HEK293 (cell line): ENCODE results near the gene RGS6.

ENCODE experiments used
- CTCF ChIA-PET: fragments of 350-600 bp; formaldehyde crosslinking; extraction: SDS; loops from one replicate; lab custom pipeline; 2021; ENCODE audit warnings: antibody characterized with exemption; lab: Yijun Ruan, JAX
- POLR2A ChIA-PET: fragments of 300-600 bp; formaldehyde crosslinking; extraction: SDS; loops from one replicate; lab custom pipeline; 2020; ENCODE audit warnings: antibody characterized with exemption, inconsistent platforms; lab: Yijun Ruan, JAX
- H3K27ac ChIP-seq: fragments of 200-500 bp; sonication (Bioruptor generic); 2 replicates; pipeline ENCODE4 v1.5.1; 2014; ENCODE audit warnings: low read depth, low read length, control low read depth, inconsistent platforms; ENCODE audit errors: extremely low read depth
- H3K36me3 ChIP-seq, 2 experiments: fragments of 200-500 bp in 1 of 2; sonication (Bioruptor generic) in 1 of 2; 1 replicate in 1 of 2; 2 replicates in 1 of 2; pipeline ENCODE4 v1.5.1; 2014 to 2017; ENCODE audit warnings: inconsistent platforms in 2 of 2, low read length in 2 of 2; ENCODE audit not compliant: control insufficient read depth in 2 of 2, insufficient read depth in 1 of 2
- H3K4me1 ChIP-seq: fragments of 200-500 bp; sonication (Bioruptor generic); 2 replicates; pipeline ENCODE4 v1.5.1; 2014; ENCODE audit warnings: mild to moderate bottlenecking, low read length, inconsistent platforms; ENCODE audit not compliant: control insufficient read depth, insufficient read depth
- H3K4me3 ChIP-seq: 2 replicates; pipeline ENCODE4 v1.5.1; 2011; ENCODE audit warnings: low read depth, mild to moderate bottlenecking, control low read depth, low read length, moderate library complexity
- H3K9me3 ChIP-seq: fragments of 200-500 bp; sonication (Bioruptor generic); 2 replicates; pipeline ENCODE4 v1.5.1; 2014; ENCODE audit warnings: low read depth, low read length, inconsistent platforms; ENCODE audit not compliant: control insufficient read depth, insufficient read depth
- EGR2 ChIP-seq: fragments of 450-650 bp; formaldehyde crosslinking; IDR thresholded peaks from 2 replicates; pipeline ENCODE4 v1.5.1; 2016; ENCODE audit warnings: low read depth, missing biosample characterization, missing genetic modification characterization
- RBAK ChIP-seq: fragments of 450-650 bp; formaldehyde crosslinking; IDR thresholded peaks from 2 replicates; pipeline ENCODE4 v1.5.1; 2016; ENCODE audit warnings: missing biosample characterization, missing genetic modification characterization
- YY2 ChIP-seq: fragments of 450-650 bp; formaldehyde crosslinking; IDR thresholded peaks from 2 replicates; pipeline ENCODE4 v1.5.1; 2016; ENCODE audit warnings: missing biosample characterization, missing genetic modification characterization
- ZBTB20 ChIP-seq: fragments of 450-650 bp; formaldehyde crosslinking; IDR thresholded peaks from 2 replicates; pipeline ENCODE4 v1.5.1; 2016; ENCODE audit warnings: missing biosample characterization, missing genetic modification characterization
- ZFP37 ChIP-seq: fragments of 450-650 bp; formaldehyde crosslinking; IDR thresholded peaks from 2 replicates; pipeline ENCODE4 v1.5.1; 2016; ENCODE audit warnings: missing biosample characterization, missing genetic modification characterization
- ZNF169 ChIP-seq: fragments of 450-650 bp; formaldehyde crosslinking; IDR thresholded peaks from 2 replicates; pipeline ENCODE4 v1.5.1; 2016; ENCODE audit warnings: missing biosample characterization, missing genetic modification characterization
- ZNF211 ChIP-seq: fragments of 450-650 bp; formaldehyde crosslinking; IDR thresholded peaks from 2 replicates; pipeline ENCODE4 v1.5.1; 2016; ENCODE audit warnings: low read depth, missing biosample characterization, missing genetic modification characterization
- ZNF23 ChIP-seq: fragments of 450-650 bp; formaldehyde crosslinking; IDR thresholded peaks from 2 replicates; pipeline ENCODE4 v1.5.1; 2016; ENCODE audit warnings: missing biosample characterization, missing genetic modification characterization, borderline replicate concordance
- ZNF266 ChIP-seq: fragments of 450-650 bp; formaldehyde crosslinking; IDR thresholded peaks from 2 replicates; pipeline ENCODE4 v1.5.1; 2016; ENCODE audit warnings: missing biosample characterization, missing genetic modification characterization, low read depth
- ZNF558 ChIP-seq: fragments of 450-650 bp; formaldehyde crosslinking; IDR thresholded peaks from 2 replicates; pipeline ENCODE4 v1.5.1; 2016; ENCODE audit warnings: missing biosample characterization, missing genetic modification characterization
- ZNF707 ChIP-seq: fragments of 450-650 bp; formaldehyde crosslinking; IDR thresholded peaks from 2 replicates; pipeline ENCODE4 v1.5.1; 2016; ENCODE audit warnings: missing biosample characterization, missing genetic modification characterization
- TF ChIP-seq, protein P1 (sequence below): fragments of 450-650 bp; formaldehyde crosslinking; IDR thresholded peaks from 2 replicates; pipeline ENCODE4 v1.5.1; 2016; ENCODE audit warnings: missing biosample characterization, missing genetic modification characterization, borderline replicate concordance
- TF ChIP-seq, protein P2 (sequence below): fragments of 450-650 bp; formaldehyde crosslinking; IDR thresholded peaks from 2 replicates; pipeline ENCODE4 v1.5.1; 2016; ENCODE audit warnings: missing biosample characterization, missing genetic modification characterization, low read depth
- TF ChIP-seq, protein P3 (sequence below): fragments of 450-650 bp; IDR thresholded peaks from 2 replicates; pipeline ENCODE4 v1.5.1; 2018; ENCODE audit warnings: missing biosample characterization, mild to moderate bottlenecking, missing genetic modification characterization
- TF ChIP-seq, protein P4 (sequence below): sonication (generic); formaldehyde crosslinking; IDR thresholded peaks from 2 replicates; pipeline ENCODE4 v1.8.1; 2022; ENCODE audit warnings: mild to moderate bottlenecking, moderate library complexity, missing genetic modification reagents
- TF ChIP-seq, protein P5 (sequence below): fragments of 450-650 bp; formaldehyde crosslinking; IDR thresholded peaks from 2 replicates; pipeline ENCODE4 v1.5.1; 2016; ENCODE audit warnings: missing biosample characterization, missing genetic modification characterization
- TF ChIP-seq, protein P6 (sequence below): fragments of 450-650 bp; formaldehyde crosslinking; IDR thresholded peaks from 2 replicates; pipeline ENCODE4 v1.5.1; 2016; ENCODE audit warnings: missing biosample characterization, missing genetic modification characterization

RGS6 gene

DNA sequence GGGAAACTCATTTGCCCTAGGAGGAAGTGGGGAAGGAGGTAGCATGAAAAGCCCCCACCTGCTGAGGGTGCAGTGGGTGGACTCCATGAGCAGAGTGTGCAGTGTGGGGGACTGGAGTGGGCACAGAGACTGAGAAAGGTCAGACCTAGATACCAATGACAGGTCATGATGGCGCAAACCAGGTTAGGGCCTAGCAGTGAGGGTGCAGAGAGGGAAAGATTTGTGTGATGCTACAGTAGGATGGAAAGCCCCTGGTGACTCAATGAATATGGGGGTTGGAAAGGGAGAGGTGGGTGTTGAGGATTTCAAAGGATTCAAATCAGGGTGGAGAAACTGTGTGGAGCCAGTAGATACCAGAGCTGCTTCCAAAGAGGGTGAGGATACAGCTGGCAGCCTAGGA, 642.5 kb downstream of the RGS6 start (continued):
- TF ChIP-seq, protein P1, sequence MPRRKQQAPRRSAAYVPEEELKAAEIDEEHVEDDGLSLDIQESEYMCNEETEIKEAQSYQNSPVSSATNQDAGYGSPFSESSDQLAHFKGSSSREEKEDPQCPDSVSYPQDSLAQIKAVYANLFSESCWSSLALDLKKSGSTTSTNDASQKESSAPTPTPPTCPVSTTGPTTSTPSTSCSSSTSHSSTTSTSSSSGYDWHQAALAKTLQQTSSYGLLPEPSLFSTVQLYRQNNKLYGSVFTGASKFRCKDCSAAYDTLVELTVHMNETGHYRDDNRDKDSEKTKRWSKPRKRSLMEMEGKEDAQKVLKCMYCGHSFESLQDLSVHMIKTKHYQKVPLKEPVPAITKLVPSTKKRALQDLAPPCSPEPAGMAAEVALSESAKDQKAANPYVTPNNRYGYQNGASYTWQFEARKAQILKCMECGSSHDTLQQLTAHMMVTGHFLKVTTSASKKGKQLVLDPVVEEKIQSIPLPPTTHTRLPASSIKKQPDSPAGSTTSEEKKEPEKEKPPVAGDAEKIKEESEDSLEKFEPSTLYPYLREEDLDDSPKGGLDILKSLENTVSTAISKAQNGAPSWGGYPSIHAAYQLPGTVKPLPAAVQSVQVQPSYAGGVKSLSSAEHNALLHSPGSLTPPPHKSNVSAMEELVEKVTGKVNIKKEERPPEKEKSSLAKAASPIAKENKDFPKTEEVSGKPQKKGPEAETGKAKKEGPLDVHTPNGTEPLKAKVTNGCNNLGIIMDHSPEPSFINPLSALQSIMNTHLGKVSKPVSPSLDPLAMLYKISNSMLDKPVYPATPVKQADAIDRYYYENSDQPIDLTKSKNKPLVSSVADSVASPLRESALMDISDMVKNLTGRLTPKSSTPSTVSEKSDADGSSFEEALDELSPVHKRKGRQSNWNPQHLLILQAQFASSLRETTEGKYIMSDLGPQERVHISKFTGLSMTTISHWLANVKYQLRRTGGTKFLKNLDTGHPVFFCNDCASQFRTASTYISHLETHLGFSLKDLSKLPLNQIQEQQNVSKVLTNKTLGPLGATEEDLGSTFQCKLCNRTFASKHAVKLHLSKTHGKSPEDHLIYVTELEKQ (tag by site-specific recombination), result no peak
- TF ChIP-seq ZNF169 (no peak), ZBTB20 (tag by site-specific recombination) (no peak)

DNA sequence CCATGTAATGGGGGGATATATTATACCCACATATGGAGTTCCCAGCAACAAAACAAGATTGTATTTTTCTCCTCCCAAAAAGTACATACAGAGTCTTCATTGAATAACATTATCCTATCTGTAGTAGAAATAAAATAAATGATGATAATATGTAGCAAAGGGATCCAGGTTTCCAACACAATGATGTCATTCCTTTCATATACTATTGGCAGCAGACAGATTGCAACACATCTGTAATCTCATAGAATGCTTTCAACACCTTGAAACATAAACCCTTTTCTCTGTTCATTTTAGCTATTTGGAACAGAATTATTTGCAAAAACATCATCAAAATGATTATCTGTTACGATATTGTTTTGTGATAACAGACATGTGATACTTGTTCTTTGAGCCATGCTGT, 644.0 kb downstream of the RGS6 start:
- H3K4me3 ChIP-seq, result no peak overlapping the region
- no peak for TF ChIP-seq RBAK (tag by site-specific recombination)
- TF ChIP-seq, protein P2, sequence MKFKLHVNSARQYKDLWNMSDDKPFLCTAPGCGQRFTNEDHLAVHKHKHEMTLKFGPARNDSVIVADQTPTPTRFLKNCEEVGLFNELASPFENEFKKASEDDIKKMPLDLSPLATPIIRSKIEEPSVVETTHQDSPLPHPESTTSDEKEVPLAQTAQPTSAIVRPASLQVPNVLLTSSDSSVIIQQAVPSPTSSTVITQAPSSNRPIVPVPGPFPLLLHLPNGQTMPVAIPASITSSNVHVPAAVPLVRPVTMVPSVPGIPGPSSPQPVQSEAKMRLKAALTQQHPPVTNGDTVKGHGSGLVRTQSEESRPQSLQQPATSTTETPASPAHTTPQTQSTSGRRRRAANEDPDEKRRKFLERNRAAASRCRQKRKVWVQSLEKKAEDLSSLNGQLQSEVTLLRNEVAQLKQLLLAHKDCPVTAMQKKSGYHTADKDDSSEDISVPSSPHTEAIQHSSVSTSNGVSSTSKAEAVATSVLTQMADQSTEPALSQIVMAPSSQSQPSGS (tag by site-specific recombination), result peak; percentile 30; the same call in 1 of the 2 replicates
- TF ChIP-seq, all 188 proteins: peak for 1
- H3K9me3 ChIP-seq, result no peaks in the 10 kb centered on the region
- H3K4me1 ChIP-seq, result no peaks in the 10 kb centered on the region
- no peak overlapping the region for H3K27ac ChIP-seq
- CTCF ChIA-PET, result interaction anchor here (0.6 kb wide), 1 partner anchor 151 kb away, joined by 3 read pairs; no protein-coding TSS in a partner anchor
- H3K36me3 ChIP-seq, result no peaks in the 10 kb centered on the region
- POLR2A ChIA-PET, result no interaction called here

DNA sequence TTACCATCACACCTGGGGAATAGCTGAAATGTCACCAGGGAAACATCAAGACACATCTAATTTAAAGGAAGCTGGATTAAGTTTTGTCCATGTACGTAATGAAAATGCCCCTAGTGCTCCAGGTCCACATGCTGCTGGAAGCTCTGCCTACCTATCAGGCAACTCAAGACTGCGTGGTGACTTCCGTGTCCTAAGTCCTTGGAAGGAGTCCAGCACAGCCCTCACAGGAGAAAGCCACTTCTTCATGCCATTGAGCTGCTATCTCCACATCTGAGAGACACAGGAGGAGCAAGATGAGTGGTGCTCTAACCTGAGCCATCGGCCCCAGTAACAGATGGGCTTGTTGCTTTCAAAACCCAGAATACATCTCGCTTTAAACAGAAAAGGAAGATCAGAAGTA, 645.3 kb downstream of the RGS6 start:
- Histone ChIP-seq H3K4me3 (no peak overlapping the region), H3K4me1 (no peaks in the 10 kb centered on the region), H3K9me3 (no peaks in the 10 kb centered on the region), H3K27ac (no peak overlapping the region), H3K36me3 (no peaks in the 10 kb centered on the region)
- ChIA-PET CTCF (interaction anchor here (0.5 kb wide), 2 partner anchors 39 to 53 kb away, joined by 3 read pairs; no protein-coding TSS in a partner anchor), POLR2A (no interaction called here)
- TF ChIP-seq, protein P3, sequence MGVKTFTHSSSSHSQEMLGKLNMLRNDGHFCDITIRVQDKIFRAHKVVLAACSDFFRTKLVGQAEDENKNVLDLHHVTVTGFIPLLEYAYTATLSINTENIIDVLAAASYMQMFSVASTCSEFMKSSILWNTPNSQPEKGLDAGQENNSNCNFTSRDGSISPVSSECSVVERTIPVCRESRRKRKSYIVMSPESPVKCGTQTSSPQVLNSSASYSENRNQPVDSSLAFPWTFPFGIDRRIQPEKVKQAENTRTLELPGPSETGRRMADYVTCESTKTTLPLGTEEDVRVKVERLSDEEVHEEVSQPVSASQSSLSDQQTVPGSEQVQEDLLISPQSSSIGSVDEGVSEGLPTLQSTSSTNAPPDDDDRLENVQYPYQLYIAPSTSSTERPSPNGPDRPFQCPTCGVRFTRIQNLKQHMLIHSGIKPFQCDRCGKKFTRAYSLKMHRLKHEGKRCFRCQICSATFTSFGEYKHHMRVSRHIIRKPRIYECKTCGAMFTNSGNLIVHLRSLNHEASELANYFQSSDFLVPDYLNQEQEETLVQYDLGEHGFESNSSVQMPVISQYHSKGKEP (tag by site-specific recombination), result no peak
- TF ChIP-seq ZNF266 (no peak), ZFP37 (no peak), ZNF558 (tag by site-specific recombination) (no peak), ZNF23 (tag by site-specific recombination) (no peak), ZNF707 (no peak)

DNA sequence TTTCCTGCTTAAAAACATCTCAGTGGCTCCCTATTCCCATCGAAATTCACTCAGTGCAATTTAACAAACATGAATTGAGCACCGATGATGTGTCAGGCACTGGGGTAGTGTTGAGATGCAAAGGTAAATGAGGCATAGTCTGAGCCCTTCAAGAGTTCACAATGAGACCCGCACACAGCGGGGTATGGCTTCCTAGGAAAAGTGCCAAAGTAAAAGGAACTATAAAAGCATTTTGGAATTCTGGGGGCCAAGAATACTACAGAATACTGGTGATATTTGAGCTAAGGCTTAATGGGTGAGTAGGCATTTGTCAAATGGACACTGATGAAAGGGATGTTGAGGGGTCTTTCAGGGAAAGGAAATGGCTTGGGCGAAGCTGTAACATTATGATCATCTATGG, 646.3 kb downstream of the RGS6 start:
- no peaks in the 10 kb centered on the region for H3K9me3 ChIP-seq
- no peaks in the 10 kb centered on the region for H3K36me3 ChIP-seq
- CTCF ChIA-PET, result no interaction called here
- no peaks in the 10 kb centered on the region for H3K4me1 ChIP-seq
- no peak overlapping the region for H3K27ac ChIP-seq
- no peak overlapping the region for H3K4me3 ChIP-seq
- POLR2A ChIA-PET, result no interaction called here
- TF ChIP-seq ZNF211 (tag by site-specific recombination) (no peak), EGR2 (tag by site-specific recombination) (no peak), YY2 (tag by site-specific recombination) (no peak)
- TF ChIP-seq, protein P4, sequence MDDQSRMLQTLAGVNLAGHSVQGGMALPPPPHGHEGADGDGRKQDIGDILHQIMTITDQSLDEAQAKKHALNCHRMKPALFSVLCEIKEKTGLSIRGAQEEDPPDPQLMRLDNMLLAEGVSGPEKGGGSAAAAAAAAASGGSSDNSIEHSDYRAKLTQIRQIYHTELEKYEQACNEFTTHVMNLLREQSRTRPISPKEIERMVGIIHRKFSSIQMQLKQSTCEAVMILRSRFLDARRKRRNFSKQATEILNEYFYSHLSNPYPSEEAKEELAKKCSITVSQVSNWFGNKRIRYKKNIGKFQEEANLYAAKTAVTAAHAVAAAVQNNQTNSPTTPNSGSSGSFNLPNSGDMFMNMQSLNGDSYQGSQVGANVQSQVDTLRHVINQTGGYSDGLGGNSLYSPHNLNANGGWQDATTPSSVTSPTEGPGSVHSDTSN (CRISPR knock-in tag), result no peak
- TF ChIP-seq, protein P5, sequence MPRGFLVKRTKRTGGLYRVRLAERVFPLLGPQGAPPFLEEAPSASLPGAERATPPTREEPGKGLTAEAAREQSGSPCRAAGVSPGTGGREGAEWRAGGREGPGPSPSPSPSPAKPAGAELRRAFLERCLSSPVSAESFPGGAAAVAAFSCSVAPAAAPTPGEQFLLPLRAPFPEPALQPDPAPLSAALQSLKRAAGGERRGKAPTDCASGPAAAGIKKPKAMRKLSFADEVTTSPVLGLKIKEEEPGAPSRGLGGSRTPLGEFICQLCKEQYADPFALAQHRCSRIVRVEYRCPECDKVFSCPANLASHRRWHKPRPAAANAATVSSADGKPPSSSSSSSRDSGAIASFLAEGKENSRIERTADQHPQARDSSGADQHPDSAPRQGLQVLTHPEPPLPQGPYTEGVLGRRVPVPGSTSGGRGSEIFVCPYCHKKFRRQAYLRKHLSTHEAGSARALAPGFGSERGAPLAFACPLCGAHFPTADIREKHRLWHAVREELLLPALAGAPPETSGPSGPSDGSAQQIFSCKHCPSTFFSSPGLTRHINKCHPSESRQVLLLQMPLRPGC (tag by site-specific recombination), result no peak
- TF ChIP-seq, protein P6, sequence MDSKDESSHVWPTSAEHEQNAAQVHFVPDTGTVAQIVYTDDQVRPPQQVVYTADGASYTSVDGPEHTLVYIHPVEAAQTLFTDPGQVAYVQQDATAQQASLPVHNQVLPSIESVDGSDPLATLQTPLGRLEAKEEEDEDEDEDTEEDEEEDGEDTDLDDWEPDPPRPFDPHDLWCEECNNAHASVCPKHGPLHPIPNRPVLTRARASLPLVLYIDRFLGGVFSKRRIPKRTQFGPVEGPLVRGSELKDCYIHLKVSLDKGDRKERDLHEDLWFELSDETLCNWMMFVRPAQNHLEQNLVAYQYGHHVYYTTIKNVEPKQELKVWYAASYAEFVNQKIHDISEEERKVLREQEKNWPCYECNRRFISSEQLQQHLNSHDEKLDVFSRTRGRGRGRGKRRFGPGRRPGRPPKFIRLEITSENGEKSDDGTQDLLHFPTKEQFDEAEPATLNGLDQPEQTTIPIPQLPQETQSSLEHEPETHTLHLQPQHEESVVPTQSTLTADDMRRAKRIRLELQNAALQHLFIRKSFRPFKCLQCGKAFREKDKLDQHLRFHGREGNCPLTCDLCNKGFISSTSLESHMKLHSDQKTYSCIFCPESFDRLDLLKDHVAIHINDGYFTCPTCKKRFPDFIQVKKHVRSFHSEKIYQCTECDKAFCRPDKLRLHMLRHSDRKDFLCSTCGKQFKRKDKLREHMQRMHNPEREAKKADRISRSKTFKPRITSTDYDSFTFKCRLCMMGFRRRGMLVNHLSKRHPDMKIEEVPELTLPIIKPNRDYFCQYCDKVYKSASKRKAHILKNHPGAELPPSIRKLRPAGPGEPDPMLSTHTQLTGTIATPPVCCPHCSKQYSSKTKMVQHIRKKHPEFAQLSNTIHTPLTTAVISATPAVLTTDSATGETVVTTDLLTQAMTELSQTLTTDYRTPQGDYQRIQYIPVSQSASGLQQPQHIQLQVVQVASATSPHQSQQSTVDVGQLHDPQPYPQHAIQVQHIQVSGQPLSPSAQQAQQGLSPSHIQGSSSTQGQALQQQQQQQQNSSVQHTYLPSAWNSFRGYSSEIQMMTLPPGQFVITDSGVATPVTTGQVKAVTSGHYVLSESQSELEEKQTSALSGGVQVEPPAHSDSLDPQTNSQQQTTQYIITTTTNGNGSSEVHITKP, result no peak
